CD4-positive, alpha-beta T cell treated with Interleukin-17A for 1 hour (primary cell): ENCODE results near the gene SLC43A3.
"Not testable (repeated sequence)": the region's sequence is repeated elsewhere in the genome, so short reads cannot be mapped to it uniquely, and the experiment has no call there.

Source experiments
- DNase-seq: peaks from one replicate; pipeline ENCODE4 v3.0.0-alpha.2; 2020

The SLC43A3 gene

GRCh38 chr11:57459164-57460021, 32.5 kb upstream of the SLC43A3 start:
- peak; percentile 16 for DNase-seq

GRCh38 chr11:57458410-57459163, 31.7 kb upstream of the SLC43A3 start:
- peak; percentile 45 for DNase-seq

GRCh38 chr11:57458060-57458409, 31.1 kb upstream of the SLC43A3 start:
- DNase-seq, result no peak

GRCh38 chr11:57457643-57458023, 30.7 kb upstream of the SLC43A3 start:
- DNase-seq, result no peak

GRCh38 chr11:57456960-57457642, 30.2 kb upstream of the SLC43A3 start:
- peak; percentile 75 for DNase-seq

- no peak for DNase-seq
These were observed 26.7 kb upstream of the SLC43A3 start for GRCh38 chr11:57453543-57454177.

GRCh38 chr11:57446055-57446454, 19.1 kb upstream of the SLC43A3 start:
- DNase-seq, result no peak

- DNase-seq, result not testable (repeated sequence)
These were observed 18.1 kb upstream of the SLC43A3 start for GRCh38 chr11:57445122-57445394.

GRCh38 chr11:57444362-57445121, 17.6 kb upstream of the SLC43A3 start:
- no peak for DNase-seq

- no peak for DNase-seq
These were observed 14.0 kb upstream of the SLC43A3 start for GRCh38 chr11:57440744-57441414.

- no peak for DNase-seq
These were observed 12.9 kb upstream of the SLC43A3 start for GRCh38 chr11:57439786-57440185.

GRCh38 chr11:57438345-57439285, 11.7 kb upstream of the SLC43A3 start:
- DNase-seq, result no peak

- no peak for DNase-seq
These were observed 9.1 kb upstream of the SLC43A3 start for GRCh38 chr11:57436031-57436430.

- no peak for DNase-seq
These were observed 8.0 kb upstream of the SLC43A3 start for GRCh38 chr11:57434640-57435546.

GRCh38 chr11:57432714-57433163, 5.8 kb upstream of the SLC43A3 start:
- DNase-seq, result no peak

GRCh38 chr11:57432149-57432561, 5.2 kb upstream of the SLC43A3 start:
- DNase-seq, result no peak

- no peak for DNase-seq
These were observed 4.0 kb upstream of the SLC43A3 start for GRCh38 chr11:57430952-57431351.

GRCh38 chr11:57429946-57430345, 3.0 kb upstream of the SLC43A3 start:
- DNase-seq, result no peak

- DNase-seq, result no peak
These were observed 1.7 kb upstream of the SLC43A3 start for GRCh38 chr11:57428643-57429042.

GRCh38 chr11:57427727-57428082, 784 bp upstream of the SLC43A3 start:
- DNase-seq, result no peak
